Nephron progenitor cell (in vitro differentiated cells): ENCODE data around the gene DMAC1.

Experiments used
- DNase-seq: peaks from one replicate; pipeline ENCODE4 v3.0.0; 2021
- H3K27ac Mint-ChIP-seq: 2 replicates; pipeline ENCODE4 v1.8.0; 2021; ENCODE audit warnings: mild to moderate bottlenecking, moderate library complexity, mixed read lengths
- H3K27me3 Mint-ChIP-seq: 2 replicates; pipeline ENCODE4 v1.8.0; 2021; ENCODE audit warnings: mild to moderate bottlenecking, low read depth, mixed read lengths; ENCODE audit not compliant: poor library complexity
- H3K36me3 Mint-ChIP-seq: 2 replicates; pipeline ENCODE4 v1.8.0; 2021; ENCODE audit warnings: low read depth, mixed read lengths
- H3K4me1 Mint-ChIP-seq: 2 replicates; pipeline ENCODE4 v1.8.0; 2021; ENCODE audit warnings: mixed read lengths
- H3K4me3 Mint-ChIP-seq: 2 replicates; pipeline ENCODE4 v1.8.0; 2021; ENCODE audit warnings: mild to moderate bottlenecking, moderate library complexity, mixed read lengths
- H3K9me3 Mint-ChIP-seq: 2 replicates; pipeline ENCODE4 v1.8.0; 2021; ENCODE audit warnings: mild to moderate bottlenecking, moderate library complexity, mixed read lengths
- CTCF ChIP-seq: fragments of 200-600 bp; sonication (generic); IDR thresholded peaks from 2 replicates; pipeline ENCODE4 v1.5.0; 2021; ENCODE audit warnings: antibody characterized with exemption

The DMAC1 gene

DNA sequence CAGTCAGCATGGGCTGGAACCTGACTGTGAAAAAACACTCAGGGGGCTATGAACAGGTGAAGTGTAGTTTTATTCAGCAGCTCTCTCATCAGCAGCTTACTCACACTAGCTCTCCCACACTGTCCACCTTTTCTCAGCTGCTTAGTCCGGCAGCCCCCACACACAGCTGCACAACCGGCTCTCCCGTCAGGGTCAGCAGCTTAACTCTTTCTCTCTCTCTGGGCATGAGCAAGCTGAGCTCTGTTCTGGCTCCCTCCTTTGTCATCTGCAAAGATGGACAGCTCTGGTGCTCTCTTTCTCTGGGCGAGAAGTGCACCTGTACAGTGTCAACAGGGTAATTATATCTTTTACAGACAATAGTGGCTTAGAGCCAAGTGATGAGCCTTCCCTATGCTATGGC lies 8.2 kb downstream of the DMAC1 start:
- no peak for TF ChIP-seq CTCF
- peaks cover 2% of the 10 kb centered on the region for H3K27me3 Mint-ChIP-seq
- peak overlapping the region; percentile 17 for H3K27ac Mint-ChIP-seq
- H3K9me3 Mint-ChIP-seq: no peaks in the 10 kb centered on the region
- peaks cover 18% of the 10 kb centered on the region for H3K4me1 Mint-ChIP-seq
- no peak for DNase-seq
- H3K4me3 Mint-ChIP-seq: no peak overlapping the region
- peaks cover 37% of the 10 kb centered on the region for H3K36me3 Mint-ChIP-seq

GRCh38 chr9:7790819-7791182 lies 8.8 kb downstream of the DMAC1 start:
- Mint-ChIP-seq H3K4me3 (no peak overlapping the region), H3K27ac (no peak overlapping the region), H3K27me3 (peaks cover 2% of the 10 kb centered on the region), H3K36me3 (peaks cover 32% of the 10 kb centered on the region), H3K9me3 (no peaks in the 10 kb centered on the region), H3K4me1 (peaks cover 13% of the 10 kb centered on the region)
- TF ChIP-seq CTCF: no peak
- DNase-seq: no peak

GRCh38 chr9:7790022-7790818 lies 9.4 kb downstream of the DMAC1 start:
- H3K4me1 Mint-ChIP-seq: peaks cover 13% of the 10 kb centered on the region

DNA sequence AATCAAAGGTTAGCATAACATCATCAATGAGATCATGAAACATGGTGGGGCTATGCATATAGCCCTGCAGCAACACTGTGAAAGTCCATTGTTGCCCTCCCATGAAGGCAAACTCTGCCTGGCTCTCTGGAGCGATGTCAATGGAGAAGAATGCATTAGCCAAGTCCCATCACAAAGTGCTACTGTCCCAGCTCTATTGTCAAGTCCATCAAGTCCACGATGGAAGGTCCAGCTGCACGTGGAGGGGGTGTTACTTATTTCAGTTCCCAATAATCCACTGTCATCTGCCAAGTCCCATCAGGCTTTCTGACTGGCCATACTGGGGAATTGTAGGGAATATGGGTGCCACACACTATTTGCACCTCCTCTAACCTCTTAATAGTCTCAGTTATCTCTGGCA lies 10.8 kb downstream of the DMAC1 start:
- DNase-seq: no peak
- Mint-ChIP-seq H3K27me3 (peaks cover 2% of the 10 kb centered on the region), H3K36me3 (peaks cover 19% of the 10 kb centered on the region), H3K27ac (no peak overlapping the region), H3K4me1 (peaks cover 13% of the 10 kb centered on the region), H3K4me3 (no peak overlapping the region), H3K9me3 (no peaks in the 10 kb centered on the region)
- no peak for TF ChIP-seq CTCF

More at GRCh38 chr9:7790022-7790818, 9.4 kb downstream of the DMAC1 start:
- no peak for DNase-seq
- no peaks in the 10 kb centered on the region for H3K9me3 Mint-ChIP-seq
- no peak overlapping the region for H3K4me3 Mint-ChIP-seq
- H3K27me3 Mint-ChIP-seq: peaks cover 2% of the 10 kb centered on the region
- H3K36me3 Mint-ChIP-seq: peaks cover 27% of the 10 kb centered on the region
- no peak overlapping the region for H3K27ac Mint-ChIP-seq
- TF ChIP-seq CTCF: no peak

DNA sequence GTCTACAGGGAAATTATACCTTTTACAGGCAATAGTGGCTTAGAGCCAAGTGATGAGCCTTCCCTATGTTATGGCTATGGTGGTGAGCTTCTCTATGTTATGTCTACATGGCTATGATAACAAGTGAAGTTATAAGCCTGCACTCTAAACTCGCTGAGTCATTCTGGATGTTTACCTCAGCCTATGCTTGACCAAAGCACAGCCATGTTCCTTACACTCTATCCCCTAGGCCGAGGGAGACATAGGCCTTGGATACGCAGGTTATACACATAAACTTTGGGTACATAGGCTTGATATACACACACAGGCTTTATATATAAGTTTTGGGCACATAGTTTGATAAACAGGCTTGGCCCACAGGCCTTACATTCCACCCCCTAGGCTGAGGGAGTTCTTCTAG lies 13.8 kb downstream of the DMAC1 start:
- H3K4me1 Mint-ChIP-seq: peaks cover 24% of the 10 kb centered on the region
- peak overlapping the region; percentile 94 for H3K27ac Mint-ChIP-seq
- no peak overlapping the region for H3K4me3 Mint-ChIP-seq
- no peaks in the 10 kb centered on the region for H3K9me3 Mint-ChIP-seq
- H3K36me3 Mint-ChIP-seq: peaks cover 5% of the 10 kb centered on the region
- TF ChIP-seq CTCF: no peak
- no peak for DNase-seq
- H3K27me3 Mint-ChIP-seq: peaks cover 2% of the 10 kb centered on the region

DNA sequence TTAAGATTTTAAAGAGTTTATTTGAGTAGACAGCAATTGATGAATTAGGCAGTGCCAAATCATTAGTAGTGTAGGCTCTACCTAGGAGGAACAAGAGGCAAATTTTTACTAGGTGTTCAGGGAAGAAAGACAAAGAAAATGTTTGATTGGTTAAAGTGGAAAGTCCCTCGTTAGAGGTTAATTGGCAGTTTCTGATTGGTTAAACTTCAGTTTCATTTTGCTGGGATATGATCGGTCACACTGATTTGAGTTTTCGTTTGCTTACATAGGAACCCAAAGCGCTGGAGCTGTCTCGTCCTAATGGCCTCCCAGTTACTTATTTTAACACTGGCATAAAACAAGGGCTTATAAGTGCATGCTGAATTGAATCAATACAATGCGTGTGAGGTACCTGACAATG lies 15.1 kb downstream of the DMAC1 start:
- Mint-ChIP-seq H3K36me3 (peaks cover 10% of the 10 kb centered on the region), H3K4me1 (peaks cover 33% of the 10 kb centered on the region), H3K27me3 (no peaks in the 10 kb centered on the region), H3K27ac (no peak overlapping the region), H3K4me3 (no peak overlapping the region), H3K9me3 (no peaks in the 10 kb centered on the region)
- TF ChIP-seq CTCF: no peak
- no peak for DNase-seq
